ENCODE results near the gene AOPEP. TPM values are rescaled to one million over a fixed set of nuclear protein-coding genes. Genes with fewer than 3 reads are reported as not detected.

The AOPEP gene
- total and polyA plus RNA-seq, 2 of the 13 experiments (the other 11 are each of a cell fraction or from before 2014, with no cell fraction given), result 22.2 to 41.6 TPM

GRCh38 chr9:94767331-94768072 is 41.0 kb downstream of the AOPEP start:
- no peak for DNase-seq (ENCODE audit: low spot score)
- H2AFZ ChIP-seq (ENCODE audit: low read length), result no peak overlapping the region
- no peaks in the 10 kb centered on the region for H3K79me2 ChIP-seq (ENCODE audit: insufficient read depth, low read length)
- CTCF ChIA-PET (ENCODE audit: low intra/inter-chr PET ratio, low total read pairs), result no interaction called here
- H3K4me1 ChIP-seq (ENCODE audit: insufficient read depth, low read length), result no peaks in the 10 kb centered on the region
- TF ChIP-seq POLR2G (IDR thresholded peaks at IDR 0.05; ENCODE audit: low read depth, low read length), result no peak
- no peak for TF ChIP-seq SP1 (IDR thresholded peaks at IDR 0.05)
- TF ChIP-seq SP1 (CRISPR knock-in tag; IDR thresholded peaks at IDR 0.05), result no peak
- TF ChIP-seq SUZ12 (IDR thresholded peaks at IDR 0.05; ENCODE audit: low read depth, low read length), result no peak
- TF ChIP-seq MXD4 (CRISPR knock-in tag; IDR thresholded peaks at IDR 0.05), result no peak
- no peak for TF ChIP-seq PCBP2 (optimal IDR thresholded peaks at IDR 0.05; ENCODE audit: low read depth, low read length, poor library complexity, severe bottlenecking)
- no peak for TF ChIP-seq ZNF724P (CRISPR knock-in tag; IDR thresholded peaks at IDR 0.05; ENCODE audit: borderline replicate concordance)
- TF ChIP-seq ASH2L (IDR thresholded peaks at IDR 0.05; ENCODE audit: insufficient read length, low read depth, low read length), result no peak
- no peak for TF ChIP-seq SMAD1 (CRISPR knock-in tag; IDR thresholded peaks at IDR 0.05; ENCODE audit: borderline replicate concordance, low read depth)
- TF ChIP-seq, protein P1, sequence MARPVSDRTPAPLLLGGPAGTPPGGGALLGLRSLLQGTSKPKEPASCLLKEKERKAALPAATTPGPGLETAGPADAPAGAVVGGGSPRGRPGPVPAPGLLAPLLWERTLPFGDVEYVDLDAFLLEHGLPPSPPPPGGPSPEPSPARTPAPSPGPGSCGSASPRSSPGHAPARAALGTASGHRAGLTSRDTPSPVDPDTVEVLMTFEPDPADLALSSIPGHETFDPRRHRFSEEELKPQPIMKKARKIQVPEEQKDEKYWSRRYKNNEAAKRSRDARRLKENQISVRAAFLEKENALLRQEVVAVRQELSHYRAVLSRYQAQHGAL (CRISPR knock-in tag; IDR thresholded peaks at IDR 0.05; ENCODE audit: not compliant biosample characterization), result no peak
- no peak for TF ChIP-seq ZNF329 (CRISPR knock-in tag; IDR thresholded peaks at IDR 0.05; ENCODE audit: low read depth)
- no peak for TF ChIP-seq ZNF773 (CRISPR knock-in tag; IDR thresholded peaks at IDR 0.05; ENCODE audit: borderline replicate concordance)
- TF ChIP-seq ZNF44 (CRISPR knock-in tag; IDR thresholded peaks at IDR 0.05), result no peak
- TF ChIP-seq ZNF891 (CRISPR knock-in tag; IDR thresholded peaks at IDR 0.05), result no peak
- in situ Hi-C loops (cut with HindIII; ENCODE audit: extremely low pct_ligation_motif_present, low pct_unique_long_range_greater_than_20kb) (no loop called here), intact Hi-C loops (cut with micrococcal nuclease; ENCODE audit: unreplicated experiment) (no loop called here)
- BruUV-seq (replicated peaks), result no TSS peak
- no peak overlapping the region for H3K9ac ChIP-seq (ENCODE audit: insufficient read depth, low read depth, low read length)
- no peak overlapping the region for H3K27ac ChIP-seq (ENCODE audit: extremely low read length, insufficient read depth, low read length)
- no peak overlapping the region for H3K4me3 ChIP-seq (replicated peaks in 1 of 3; ENCODE audit: insufficient read depth in 1 of 3, low read depth in 2 of 3, low read length in 3 of 3)
- no peaks in the 10 kb centered on the region for H4K20me1 ChIP-seq (ENCODE audit: insufficient read depth, low read length)
- no peak for ATAC-seq
- peaks cover 0 to 1% of the 10 kb centered on the region in 2 experiments; a peak in 1 of 5 replicates for H3K36me3 ChIP-seq (replicated peaks in 1 of 2; ENCODE audit: control insufficient read depth in 1 of 2, insufficient read depth in 2 of 2, low read length in 2 of 2)
- no peak overlapping the region for H3K4me2 ChIP-seq (ENCODE audit: low read depth, low read length)
- FAIRE-seq, result no peak
- H3K9me3 ChIP-seq (ENCODE audit: low read length), result no peaks in the 10 kb centered on the region
- 96% methylated on average over 9 of the region's 9 CpGs for WGBS (ENCODE audit: low lambda C conversion rate)
- POLR2A ChIA-PET, result no interaction called here
- H3K27me3 ChIP-seq (ENCODE audit: control insufficient read depth in 1 of 2, insufficient read depth in 2 of 2, low read length in 2 of 2), result no peaks in the 10 kb centered on the region
